Astrocyte of the cerebellum (primary cell): ENCODE data around the gene GINS2.

Source experiments
- DNase-seq: peaks from one replicate; pipeline ENCODE4 v3.0.0-alpha.2; 2011; ENCODE audit warnings: low read depth
- H3K4me3 ChIP-seq: 2 replicates; pipeline ENCODE4 v1.5.1; 2011; ENCODE audit warnings: mild to moderate bottlenecking, low read depth, low read length, moderate library complexity
- CTCF ChIP-seq: IDR thresholded peaks from 2 replicates; pipeline ENCODE4 v1.5.1; 2012; ENCODE audit warnings: low read length, low read depth, moderate library complexity, mild to moderate bottlenecking; ENCODE audit errors: missing control alignments
- in situ Hi-C: cut with HindIII; loops from 2 replicates; pipeline ENCODE4 v1.10.0; 2017; ENCODE audit warnings: low sequenced_read_pairs

GINS2 gene

GRCh38 chr16:85695196-85696128 lies 6.7 kb upstream of the GINS2 start:
- TF ChIP-seq CTCF, result no peak
- no peak overlapping the region for H3K4me3 ChIP-seq
- in situ Hi-C loops, result no loop called here
- DNase-seq, result no peak

GRCh38 chr16:85690469-85691064 lies 1.8 kb upstream of the GINS2 start:
- no peak for DNase-seq
- no peak for TF ChIP-seq CTCF
- no peak overlapping the region for H3K4me3 ChIP-seq
- in situ Hi-C loops, result no loop called here

- no peak for DNase-seq
- in situ Hi-C loops, result no loop called here
- TF ChIP-seq CTCF, result no peak
- no peak overlapping the region for H3K4me3 ChIP-seq
These were observed 1.2 kb upstream of the GINS2 start for GRCh38 chr16:85689950-85690320.

GRCh38 chr16:85689285-85689949 lies 663 bp upstream of the GINS2 start:
- in situ Hi-C loops, result no loop called here

GRCh38 chr16:85687651-85688471 lies 893 bp downstream of the GINS2 start:
- in situ Hi-C loops, result no loop called here
- H3K4me3 ChIP-seq, result peak overlapping the region; percentile 69
- no peak for TF ChIP-seq CTCF
- no peak for DNase-seq

More at GRCh38 chr16:85689285-85689949, 663 bp upstream of the GINS2 start:
- peak overlapping the region; percentile 69 for H3K4me3 ChIP-seq
- DNase-seq, result no peak
- no peak for TF ChIP-seq CTCF
